COLO668 (cell line): ENCODE data around the gene TRAPPC3L.

Source experiments
- DNase-seq: peaks from one replicate; lab custom pipeline; 2025; ENCODE audit not compliant: unreplicated experiment; lab: John Stamatoyannopoulos, UW

The TRAPPC3L gene

GRCh38 chr6:116467514-116467913 is 78.0 kb downstream of the TRAPPC3L start:
- no peak for DNase-seq

GRCh38 chr6:116467096-116467495 is 78.4 kb downstream of the TRAPPC3L start:
- no peak for DNase-seq

- DNase-seq: no peak
Observed at GRCh38 chr6:116465246-116465645, 80.2 kb downstream of the TRAPPC3L start.

GRCh38 chr6:116463301-116463700 is 82.2 kb downstream of the TRAPPC3L start:
- DNase-seq: no peak

- DNase-seq: peak; percentile 80
Observed at GRCh38 chr6:116461932-116462885, 83.3 kb downstream of the TRAPPC3L start.

GRCh38 chr6:116461331-116461931 is 84.1 kb downstream of the TRAPPC3L start, which contains the start of gene CALHM6:
TSS of gene CALHM6 (plus strand) at chr6:116461375. CDS start at chr6:116461930, 555 bp downstream.
- DNase-seq: no peak

GRCh38 chr6:116459927-116460326 is 85.6 kb downstream of the TRAPPC3L start:
- no peak for DNase-seq

GRCh38 chr6:116458264-116458663 is 87.2 kb downstream of the TRAPPC3L start:
- DNase-seq: no peak

GRCh38 chr6:116456927-116457326 is 88.6 kb downstream of the TRAPPC3L start:
- no peak for DNase-seq

- DNase-seq: no peak
Observed at GRCh38 chr6:116456106-116456505, 89.4 kb downstream of the TRAPPC3L start.

GRCh38 chr6:116452531-116452930 is 93.0 kb downstream of the TRAPPC3L start:
- DNase-seq: no peak

GRCh38 chr6:116451916-116452315 is 93.6 kb downstream of the TRAPPC3L start:
- no peak for DNase-seq

- peak; percentile 59 for DNase-seq
Observed at GRCh38 chr6:116450769-116451740, 94.4 kb downstream of the TRAPPC3L start.

- no peak for DNase-seq
Observed at GRCh38 chr6:116450185-116450710, 95.2 kb downstream of the TRAPPC3L start.

- no peak for DNase-seq
Observed at GRCh38 chr6:116449565-116449964, 95.9 kb downstream of the TRAPPC3L start.

GRCh38 chr6:116447496-116448011 is 97.9 kb downstream of the TRAPPC3L start:
- no peak for DNase-seq

- DNase-seq: no peak
Observed at GRCh38 chr6:116447052-116447451, 98.4 kb downstream of the TRAPPC3L start.

GRCh38 chr6:116446399-116446798 is 99.1 kb downstream of the TRAPPC3L start:
- no peak for DNase-seq

- peak; percentile 41 for DNase-seq
Observed at GRCh38 chr6:116445102-116445501, 100.4 kb downstream of the TRAPPC3L start.
